Spleen (tissue), 11 donors: Measurements from ENCODE around the gene ZNF775. TPM values are rescaled to one million over a fixed set of nuclear protein-coding genes. Genes with fewer than 3 reads are reported as not detected.

Experiments
- DNase-seq: peaks from one replicate; pipeline ENCODE4 v3.0.0-alpha.2; 2020
- H3K27ac ChIP-seq, 8 donors: fragments of 200-600 bp; sonication (generic) in 7 of 8; 1 replicate in 4 of 8; 2 replicates in 4 of 8; pipeline versions ENCODE4 v1.5.0 to v1.8.0; 2016 to 2021; ENCODE audit warnings: inconsistent platforms in 4 of 8, mild to moderate bottlenecking in 4 of 8, moderate library complexity in 1 of 8
- H3K27me3 ChIP-seq, 7 donors: fragments of 200-600 bp; sonication (generic) in 6 of 7; replicated peaks in 1 of 7; 1 replicate in 4 of 7; 2 replicates in 3 of 7; pipeline versions ENCODE4 v1.5.0 to v1.8.0; 2016 to 2021; ENCODE audit warnings: inconsistent platforms in 3 of 7, mild to moderate bottlenecking in 1 of 7
- H3K36me3 ChIP-seq, 6 donors: fragments of 200-600 bp; sonication (generic) in 5 of 6; 1 replicate in 4 of 6; 2 replicates in 2 of 6; pipeline versions ENCODE4 v1.5.0 to v1.8.0; 2016 to 2021; ENCODE audit warnings: inconsistent platforms in 2 of 6
- H3K4me1 ChIP-seq, 6 donors: fragments of 200-600 bp; sonication (generic) in 5 of 6; 1 replicate in 3 of 6; 2 replicates in 3 of 6; pipeline versions ENCODE4 v1.5.0 to v1.8.0; 2016 to 2021; ENCODE audit warnings: inconsistent platforms in 3 of 6
- H3K4me3 ChIP-seq, 8 donors: fragments of 200-600 bp; sonication (generic) in 7 of 8; 1 replicate in 4 of 8; 2 replicates in 4 of 8; pipeline versions ENCODE4 v1.5.0 to v1.8.0; 2016 to 2021; ENCODE audit warnings: inconsistent platforms in 4 of 8, mild to moderate bottlenecking in 4 of 8, moderate library complexity in 2 of 8
- H3K9me3 ChIP-seq, 8 donors: fragments of 200-600 bp; sonication (generic) in 7 of 8; 1 replicate in 4 of 8; 2 replicates in 4 of 8; pipeline versions ENCODE4 v1.5.0 to v1.8.0; 2016 to 2021; ENCODE audit warnings: inconsistent platforms in 4 of 8
- CTCF ChIP-seq, 11 experiments: fragments of 200-600 bp in 7 of 11; fragments of 450-650 bp in 4 of 11; sonication (generic) in 4 of 11; IDR thresholded peaks in 8 of 11; conservative IDR thresholded peaks in 3 of 11; 1 replicate in 7 of 11; 2 replicates in 4 of 11; pipeline versions ENCODE4 v1.4.0 to v1.8.0; 2016 to 2021; ENCODE audit warnings: antibody characterized with exemption in 11 of 11, inconsistent platforms in 4 of 11, mild to moderate bottlenecking in 1 of 11
- POLR2A ChIP-seq, 3 donors: fragments of 450-650 bp; IDR thresholded peaks; one replicate each; pipeline ENCODE4 v1.5.1; 2017; ENCODE audit warnings: antibody characterized with exemption in 3 of 3, mild to moderate bottlenecking in 1 of 3
- POLR2AphosphoS5 ChIP-seq, 3 donors: sonication (generic); formaldehyde crosslinking; IDR thresholded peaks; one replicate each; pipeline ENCODE4 v1.5.1; 2017; ENCODE audit warnings: antibody characterized with exemption in 3 of 3
- WGBS, 5 donors: extraction: QIAGEN DNeasy Blood & Tissue Kit in 3 of 5; methylation state at CpG; one replicate each; pipeline versions ENCODE4 v1.1.5 to v1.1.7; 2013 to 2018; 5-methylcytosine and 5-hydroxymethylcytosine counted together
- intact Hi-C: fragments of 100-400 bp; cut with DNase I; formaldehyde crosslinking; loops from one replicate; pipeline ENCODE4 v1.15.0; 2023; ENCODE audit warnings: low total_unique reads
- polyA plus RNA-seq, 3 donors: library from polyadenylated mRNA; stranded (reverse); fragments of 200-250 nt; gene quantifications; one replicate each; pipeline ENCODE4 v1.2.1, GENCODE V29; 2013
- total RNA-seq, 7 donors: library from RNA; depleted of rRNA in 3 of 7; stranded (reverse); fragments of >200 nt in 3 of 7; fragmentation: NEBNext Ultra II Directional in 4 of 7; extraction: Animal tissue kit (Norgen Biotek cat#: 25700) in 4 of 7; gene quantifications; one replicate each; pipeline versions ENCODE4 v1.1.0 to v1.2.1, GENCODE V29; 2016 to 2021
- donor health status: healthy with polysubstance abuse.
- donor health status: DM: no; HTN: no; CAD: no; lungs with moderate emphysema.
- donor health status: DM: no; HTN: no; CAD: no.
- donor health status: Bipolar disorder and iron deficiency.
- donor health status: healthy.
- donor health status: DM: no; HTN: no; CAD: no.
- donor health status: DM: yes; HTN: yes; CAD: no.

ZNF775 gene
- total and polyA plus RNA-seq, 10 donors = 2.0 to 5.7 (median 4.2) TPM

DNA sequence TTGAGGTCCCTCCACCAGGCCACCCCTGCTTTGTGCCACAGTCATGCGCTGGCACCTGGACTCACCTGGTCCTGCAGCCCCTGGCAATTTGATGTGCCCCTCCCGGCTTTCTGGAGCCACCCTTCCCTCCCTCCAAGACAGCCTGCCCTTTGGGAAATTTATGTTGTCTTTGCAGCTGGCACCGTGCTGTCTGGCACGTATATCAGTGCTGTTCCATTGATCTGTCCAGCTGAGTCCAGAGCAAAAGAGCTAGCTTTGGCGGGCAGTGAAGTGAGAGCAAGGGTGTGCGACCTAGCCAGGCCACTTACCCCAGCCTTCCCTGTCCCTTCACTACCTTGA is 43.4 kb upstream of the ZNF775 start:
- H3K36me3 ChIP-seq = peaks cover 0 to 48% (median 18%) of the 10 kb centered on the region in 6 donors
- H3K4me1 ChIP-seq = peaks cover 0 to 39% (median 20%) of the 10 kb centered on the region in 6 donors
- peak overlapping the region in 4 of 8 donors; percentile 17 to 51 (median 28) for H3K27ac ChIP-seq

GRCh38 chr7:150336746-150337145 is 42.4 kb upstream of the ZNF775 start:
- Histone ChIP-seq H3K4me1 (peaks cover 0 to 48% (median 26%) of the 10 kb centered on the region in 6 donors), H3K9me3 (no peaks in the 10 kb centered on the region), H3K27ac (peak overlapping the region in 1 of 8 donors; percentile 5), H3K36me3 (peaks cover 0 to 38% (median 14%) of the 10 kb centered on the region in 6 donors), H3K4me3 (no peak overlapping the region), H3K27me3 (peaks cover 0 to 22% (median 16%) of the 10 kb centered on the region in 7 donors)
- 94 to 100% (median 97%) methylated on average over 10 to 14 of the region's 14 CpGs; no CpG with 5 or more reads in 1 of the 5 donors for WGBS, 5 donors
- no peak for DNase-seq
- intact Hi-C loops = no loop called here
- TF ChIP-seq POLR2AphosphoS5 (IDR thresholded peaks at IDR 0.05) (no peak), POLR2A (IDR thresholded peaks at IDR 0.05) (no peak), CTCF (IDR thresholded peaks at IDR 0.05 in 8 of 11, conservative IDR thresholded peaks at IDR 0.05 in 3 of 11) (no peak)

More for the DNA sequence above, 43.4 kb upstream of the ZNF775 start:
- intact Hi-C loops = no loop called here
- Histone ChIP-seq H3K4me3 (no peak overlapping the region), H3K27me3 (peaks cover 0 to 12% (median 7%) of the 10 kb centered on the region in 7 donors), H3K9me3 (no peaks in the 10 kb centered on the region)
- 83 to 92% (median 87%) methylated on average over 6 of the region's 6 CpGs for WGBS, 5 donors
- no peak for DNase-seq
- TF ChIP-seq POLR2AphosphoS5 (IDR thresholded peaks at IDR 0.05) (no peak), CTCF (IDR thresholded peaks at IDR 0.05 in 8 of 11, conservative IDR thresholded peaks at IDR 0.05 in 3 of 11) (no peak), POLR2A (IDR thresholded peaks at IDR 0.05) (no peak)

GRCh38 chr7:150337179-150337578 is 42.0 kb upstream of the ZNF775 start:
- TF ChIP-seq POLR2A (IDR thresholded peaks at IDR 0.05) (no peak), POLR2AphosphoS5 (IDR thresholded peaks at IDR 0.05) (no peak), CTCF (IDR thresholded peaks at IDR 0.05 in 8 of 11, conservative IDR thresholded peaks at IDR 0.05 in 3 of 11) (no peak)
- intact Hi-C loops = no loop called here
- no peaks in the 10 kb centered on the region for H3K9me3 ChIP-seq
- DNase-seq = no peak
- peaks cover 0 to 26% (median 18%) of the 10 kb centered on the region in 7 donors for H3K27me3 ChIP-seq
- peaks cover 0 to 36% (median 14%) of the 10 kb centered on the region in 6 donors for H3K36me3 ChIP-seq
- H3K4me3 ChIP-seq = no peak overlapping the region
- 93 to 97% (median 94%) methylated on average over 12 to 18 of the region's 18 CpGs; no CpG with 5 or more reads in 1 of the 5 donors for WGBS, 5 donors
- peak overlapping the region in 1 of 8 donors; percentile 5 for H3K27ac ChIP-seq
- peaks cover 0 to 52% (median 27%) of the 10 kb centered on the region in 6 donors for H3K4me1 ChIP-seq

GRCh38 chr7:150337659-150338081 is 41.5 kb upstream of the ZNF775 start:
- no peak for DNase-seq
- 78 to 92% (median 83%) methylated on average over 6 of the region's 6 CpGs for WGBS, 5 donors

More at GRCh38 chr7:150337659-150338081, 41.5 kb upstream of the ZNF775 start:
- TF ChIP-seq POLR2A (IDR thresholded peaks at IDR 0.05) (no peak), POLR2AphosphoS5 (IDR thresholded peaks at IDR 0.05) (no peak), CTCF (IDR thresholded peaks at IDR 0.05 in 8 of 11, conservative IDR thresholded peaks at IDR 0.05 in 3 of 11) (no peak)
- intact Hi-C loops = no loop called here
- Histone ChIP-seq H3K27me3 (peaks cover 0 to 31% (median 18%) of the 10 kb centered on the region in 7 donors), H3K9me3 (no peaks in the 10 kb centered on the region), H3K4me3 (no peak overlapping the region), H3K27ac (no peak overlapping the region), H3K4me1 (peaks cover 0 to 53% (median 27%) of the 10 kb centered on the region in 6 donors), H3K36me3 (peaks cover 0 to 36% (median 14%) of the 10 kb centered on the region in 6 donors)
